Nephron (organoid): ENCODE measurements around the gene PAOX.

Experiments
- H3K27ac Mint-ChIP-seq, 3 experiments: 2 replicates each; pipeline ENCODE4 v1.8.0; 2020; ENCODE audit warnings: mixed read lengths in 3 of 3, mild to moderate bottlenecking in 2 of 3, moderate library complexity in 1 of 3
- H3K27me3 Mint-ChIP-seq: 2 replicates; pipeline ENCODE4 v1.8.0; 2021; ENCODE audit warnings: low read depth, mild to moderate bottlenecking, moderate library complexity, mixed read lengths
- H3K36me3 Mint-ChIP-seq: 2 replicates; pipeline ENCODE4 v1.8.0; 2020; ENCODE audit warnings: low read depth, mixed read lengths
- H3K4me1 Mint-ChIP-seq: 2 replicates; pipeline ENCODE4 v1.8.0; 2020; ENCODE audit warnings: mixed read lengths
- H3K4me3 Mint-ChIP-seq, 3 experiments: 2 replicates each; pipeline ENCODE4 v1.8.0; 2020; ENCODE audit warnings: mild to moderate bottlenecking in 3 of 3, mixed read lengths in 3 of 3, moderate library complexity in 2 of 3
- H3K9me3 Mint-ChIP-seq: 2 replicates; pipeline ENCODE4 v1.8.0; 2020; ENCODE audit warnings: mixed read lengths
- CTCF ChIP-seq, 3 experiments: fragments of 200-600 bp; sonication (generic); IDR thresholded peaks; one replicate each; pipeline ENCODE4 v1.5.0; 2021; ENCODE audit warnings: antibody characterized with exemption in 3 of 3; ENCODE audit not compliant: unreplicated experiment in 3 of 3

The PAOX gene

DNA sequence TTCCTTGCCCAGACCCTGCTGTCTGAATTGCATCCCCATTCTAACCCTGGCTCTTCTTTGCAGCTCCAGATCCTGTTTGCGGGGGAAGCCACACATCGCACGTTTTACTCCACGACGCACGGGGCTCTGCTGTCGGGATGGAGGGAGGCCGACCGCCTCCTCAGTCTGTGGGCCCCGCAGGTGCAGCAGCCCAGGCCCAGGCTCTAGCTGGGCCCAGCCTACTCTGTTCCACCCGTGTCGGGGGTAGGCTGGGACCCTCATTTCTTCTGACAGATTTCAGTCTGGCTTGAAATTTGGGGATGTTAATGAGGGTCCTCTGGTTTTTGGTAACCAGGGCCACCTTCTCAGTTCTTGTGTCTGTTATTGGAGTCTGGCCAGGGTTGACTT lies 12.2 kb downstream of the PAOX start:
- no peak for TF ChIP-seq CTCF (IDR thresholded peaks at IDR 0.05; ENCODE audit: unreplicated experiment in 3 of 3)
- Mint-ChIP-seq H3K9me3 (no peaks in the 10 kb centered on the region), H3K36me3 (peaks cover 10% of the 10 kb centered on the region), H3K4me1 (peaks cover 5% of the 10 kb centered on the region), H3K4me3 (peak overlapping the region in 1 of 3 experiments; percentile 41), H3K27ac (no peak overlapping the region), H3K27me3 (no peaks in the 10 kb centered on the region)

GRCh38 chr10:133391761-133392518 lies 12.9 kb downstream of the PAOX start:
- Mint-ChIP-seq H3K27me3 (no peaks in the 10 kb centered on the region), H3K36me3 (peaks cover 14% of the 10 kb centered on the region), H3K9me3 (no peaks in the 10 kb centered on the region), H3K4me3 (no peak overlapping the region), H3K4me1 (peaks cover 5% of the 10 kb centered on the region), H3K27ac (no peak overlapping the region)
- no peak for TF ChIP-seq CTCF (IDR thresholded peaks at IDR 0.05; ENCODE audit: unreplicated experiment in 3 of 3)

DNA sequence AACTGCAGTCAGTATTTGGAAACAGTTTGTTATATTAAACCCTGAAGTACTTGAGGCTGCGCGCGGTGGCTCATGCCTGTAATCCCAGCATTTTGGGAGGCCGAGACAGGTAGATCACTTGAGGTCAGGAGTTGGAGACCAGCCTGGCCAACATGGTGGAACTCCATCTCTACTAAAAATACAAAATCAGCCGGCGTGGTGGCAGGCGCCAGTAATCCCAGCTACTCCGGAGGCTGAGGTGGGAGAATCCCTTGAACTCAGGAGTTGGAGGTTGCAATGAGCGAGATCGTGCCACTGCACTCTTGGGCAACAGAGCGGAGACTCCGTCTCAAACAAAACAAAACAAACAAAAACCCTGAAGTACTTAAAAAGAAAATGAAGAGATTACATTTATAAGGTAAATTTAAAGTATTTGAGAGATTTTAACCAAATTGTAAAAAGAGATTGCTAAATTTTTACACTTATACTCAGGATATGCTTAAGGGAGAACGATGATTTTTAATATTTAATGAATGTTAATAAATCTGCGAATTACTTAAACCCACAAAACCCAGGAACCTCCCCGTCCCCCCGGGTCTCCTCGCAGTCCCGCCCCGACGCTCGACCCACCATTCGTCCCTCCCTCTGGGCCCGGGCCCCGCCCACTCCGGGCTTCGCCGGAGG lies 14.5 kb downstream of the PAOX start:
- H3K9me3 Mint-ChIP-seq, result no peaks in the 10 kb centered on the region
- no peak for TF ChIP-seq CTCF (IDR thresholded peaks at IDR 0.05; ENCODE audit: unreplicated experiment in 3 of 3)
- no peaks in the 10 kb centered on the region for H3K27me3 Mint-ChIP-seq
- peak overlapping the region; percentile 98 to 99 (median 98) for H3K4me3 Mint-ChIP-seq
- H3K4me1 Mint-ChIP-seq, result peaks cover 5% of the 10 kb centered on the region
- H3K36me3 Mint-ChIP-seq, result peaks cover 28% of the 10 kb centered on the region
- H3K27ac Mint-ChIP-seq, result peak overlapping the region; percentile 51 to 92 (median 89)

GRCh38 chr10:133394064-133394663 lies 15.1 kb downstream of the PAOX start, which contains the start of gene MTG1:
Gene MTG1 (plus strand): TSS chr10:133394157. CDS start chr10:133394221, 64 bp downstream.
- peaks cover 5% of the 10 kb centered on the region for H3K4me1 Mint-ChIP-seq
- H3K27ac Mint-ChIP-seq, result peak within 1 kb of the TSS; percentile 89 to 93 (median 90)
- H3K9me3 Mint-ChIP-seq, result no peaks in the 10 kb centered on the region
- H3K36me3 Mint-ChIP-seq, result peaks cover 33% of the 10 kb centered on the region
- no peaks in the 10 kb centered on the region for H3K27me3 Mint-ChIP-seq
- peak within 1 kb of the TSS; percentile 98 to 99 (median 98) for H3K4me3 Mint-ChIP-seq
- TF ChIP-seq CTCF (IDR thresholded peaks at IDR 0.05; ENCODE audit: unreplicated experiment in 3 of 3), result peak in 1 of 3 experiments; percentile 27

- Mint-ChIP-seq H3K9me3 (no peaks in the 10 kb centered on the region), H3K36me3 (peaks cover 38% of the 10 kb centered on the region), H3K4me3 (peak overlapping the region; percentile 98 to 99 (median 98)), H3K27ac (peak overlapping the region; percentile 89 to 93 (median 90)), H3K4me1 (peaks cover 5% of the 10 kb centered on the region), H3K27me3 (no peaks in the 10 kb centered on the region)
- no peak for TF ChIP-seq CTCF (IDR thresholded peaks at IDR 0.05; ENCODE audit: unreplicated experiment in 3 of 3)
These were observed 15.7 kb downstream of the PAOX start for GRCh38 chr10:133394801-133395221.
